CD1c-positive myeloid dendritic cell (primary cell): Measurements from ENCODE around the gene LOC101059915.

Experiments used
- DNase-seq: peaks from one replicate; pipeline ENCODE4 v3.0.0-alpha.2; 2016; ENCODE audit errors: extremely low spot score

Gene LOC101059915

GRCh38 chrX:71667328-71668247, at the start of gene LOC101059915:
LOC101059915 (plus strand) TSS chrX:71667546.
- no peak for DNase-seq

GRCh38 chrX:71617742-71618141, 49.6 kb upstream of the LOC101059915 start:
- DNase-seq = no peak

- peak; percentile 47 for DNase-seq
These were observed 49.0 kb upstream of the LOC101059915 start, which contains the start of gene CXCR3 for GRCh38 chrX:71618303-71618721. CXCR3 (minus strand) TSS chrX:71618511; CDS start chrX:71618449, 62 bp downstream.

GRCh38 chrX:71618787-71619186, 48.6 kb upstream of the LOC101059915 start:
- no peak for DNase-seq

- peak; percentile 10 for DNase-seq
These were observed 48.2 kb upstream of the LOC101059915 start for GRCh38 chrX:71619193-71619592.

- no peak for DNase-seq
These were observed 47.4 kb upstream of the LOC101059915 start for GRCh38 chrX:71619986-71620385.

GRCh38 chrX:71621603-71622002, 45.7 kb upstream of the LOC101059915 start:
- DNase-seq = no peak

- no peak for DNase-seq
These were observed 45.2 kb upstream of the LOC101059915 start for GRCh38 chrX:71622032-71622575.

- DNase-seq = peak; percentile 13
These were observed 44.5 kb upstream of the LOC101059915 start for GRCh38 chrX:71622576-71623450.

- DNase-seq = no peak
These were observed 43.6 kb upstream of the LOC101059915 start for GRCh38 chrX:71623714-71624113.

GRCh38 chrX:71625471-71625870, 41.9 kb upstream of the LOC101059915 start:
- DNase-seq = no peak

- no peak for DNase-seq
These were observed 40.8 kb upstream of the LOC101059915 start for GRCh38 chrX:71626576-71626975.

- DNase-seq = no peak
These were observed 39.5 kb upstream of the LOC101059915 start for GRCh38 chrX:71627588-71628404.

GRCh38 chrX:71629467-71629866, 37.9 kb upstream of the LOC101059915 start:
- DNase-seq = no peak

- DNase-seq = no peak
These were observed 34.3 kb upstream of the LOC101059915 start for GRCh38 chrX:71632923-71633657.

GRCh38 chrX:71634366-71634765, 33.0 kb upstream of the LOC101059915 start:
- no peak for DNase-seq

- DNase-seq = no peak
These were observed 30.7 kb upstream of the LOC101059915 start for GRCh38 chrX:71636438-71637252.

GRCh38 chrX:71637253-71637618, 30.1 kb upstream of the LOC101059915 start:
- DNase-seq = no peak

GRCh38 chrX:71637848-71638247, 29.5 kb upstream of the LOC101059915 start:
- DNase-seq = no peak

- DNase-seq = no peak
These were observed 28.9 kb upstream of the LOC101059915 start for GRCh38 chrX:71638409-71638808.
